Neural crest cell (in vitro differentiated cells): Measurements from ENCODE around the gene SIGMAR1. TPM values are rescaled to one million over a fixed set of nuclear protein-coding genes. Genes with fewer than 3 reads are reported as not detected.

Experiments used
- DNase-seq: peaks from one replicate; pipeline ENCODE4 v3.0.0; 2021; ENCODE audit warnings: low read depth, mixed read lengths, low spot score
- H3K27ac Mint-ChIP-seq: one replicate; pipeline ENCODE4 v1.8.0; 2021; ENCODE audit warnings: mild to moderate bottlenecking, mixed read lengths; ENCODE audit not compliant: unreplicated experiment
- H3K27me3 Mint-ChIP-seq: 2 replicates; pipeline ENCODE4 v1.8.0; 2021; ENCODE audit warnings: low read depth, mild to moderate bottlenecking, mixed read lengths
- H3K36me3 Mint-ChIP-seq: 2 replicates; pipeline ENCODE4 v1.8.0; 2021; ENCODE audit warnings: low read depth, mild to moderate bottlenecking, mixed read lengths
- H3K4me1 Mint-ChIP-seq: 2 replicates; pipeline ENCODE4 v1.8.0; 2021; ENCODE audit warnings: mixed read lengths
- H3K4me3 Mint-ChIP-seq: one replicate; pipeline ENCODE4 v1.8.0; 2021; ENCODE audit warnings: mild to moderate bottlenecking, mixed read lengths
- H3K9me3 Mint-ChIP-seq: 2 replicates; pipeline ENCODE4 v1.8.0; 2021; ENCODE audit warnings: mixed read lengths
- total RNA-seq: library from RNA; stranded (reverse); gene quantifications from 2 replicates; pipeline ENCODE4 v1.2.1, GENCODE V29; 2021
- TF ChIP-seq, protein P1 (sequence below): fragments of 200-600 bp; sonication (generic); conservative IDR thresholded peaks from 2 replicates; pipeline ENCODE4 v1.5.0; 2021; ENCODE audit warnings: antibody characterized with exemption, mild to moderate bottlenecking

Gene SIGMAR1
- total RNA-seq, 1 donor from 2014 or later = 107 TPM

DNA sequence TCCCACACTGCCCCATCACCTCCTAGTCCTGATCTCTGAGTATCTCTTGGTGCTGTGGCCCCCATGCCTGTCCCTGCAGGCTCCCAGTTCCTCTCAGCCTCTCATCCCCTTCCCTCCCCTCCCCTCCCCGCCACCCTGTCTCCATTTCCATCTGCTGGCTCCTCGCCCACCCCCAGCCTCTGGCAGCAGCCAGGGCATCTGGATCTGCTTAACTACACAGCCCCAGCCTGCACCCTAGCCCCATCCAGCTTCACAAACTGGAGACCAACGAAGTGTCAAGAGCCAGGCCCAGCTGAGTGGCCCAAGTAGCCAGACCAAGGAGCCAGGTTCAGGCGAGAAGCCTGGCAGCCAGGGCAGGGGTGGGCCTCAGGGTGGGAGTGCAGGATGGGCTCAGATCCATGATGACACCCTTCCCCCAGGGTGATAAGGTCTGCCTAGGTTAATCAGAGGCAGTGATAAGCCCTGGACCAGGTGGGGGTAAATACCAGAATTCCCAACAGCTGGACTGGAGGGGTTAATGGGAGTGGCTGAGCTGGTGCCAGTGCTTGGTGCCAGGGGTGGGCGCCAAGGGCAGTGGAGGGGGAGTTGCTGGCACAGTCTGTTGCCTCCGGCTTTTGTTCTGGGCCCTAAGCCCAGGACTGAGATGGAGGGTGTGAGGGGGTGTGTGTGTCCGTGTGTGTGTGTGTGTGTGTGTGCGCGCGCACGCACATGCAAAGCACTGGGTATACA is 16.9 kb upstream of the SIGMAR1 start:
- H3K4me3 Mint-ChIP-seq = peak overlapping the region; percentile 23
- H3K4me1 Mint-ChIP-seq = peaks cover 37% of the 10 kb centered on the region
- no peaks in the 10 kb centered on the region for H3K36me3 Mint-ChIP-seq
- no peaks in the 10 kb centered on the region for H3K9me3 Mint-ChIP-seq
- no peak for DNase-seq
- no peaks in the 10 kb centered on the region for H3K27me3 Mint-ChIP-seq
- TF ChIP-seq, protein P1, sequence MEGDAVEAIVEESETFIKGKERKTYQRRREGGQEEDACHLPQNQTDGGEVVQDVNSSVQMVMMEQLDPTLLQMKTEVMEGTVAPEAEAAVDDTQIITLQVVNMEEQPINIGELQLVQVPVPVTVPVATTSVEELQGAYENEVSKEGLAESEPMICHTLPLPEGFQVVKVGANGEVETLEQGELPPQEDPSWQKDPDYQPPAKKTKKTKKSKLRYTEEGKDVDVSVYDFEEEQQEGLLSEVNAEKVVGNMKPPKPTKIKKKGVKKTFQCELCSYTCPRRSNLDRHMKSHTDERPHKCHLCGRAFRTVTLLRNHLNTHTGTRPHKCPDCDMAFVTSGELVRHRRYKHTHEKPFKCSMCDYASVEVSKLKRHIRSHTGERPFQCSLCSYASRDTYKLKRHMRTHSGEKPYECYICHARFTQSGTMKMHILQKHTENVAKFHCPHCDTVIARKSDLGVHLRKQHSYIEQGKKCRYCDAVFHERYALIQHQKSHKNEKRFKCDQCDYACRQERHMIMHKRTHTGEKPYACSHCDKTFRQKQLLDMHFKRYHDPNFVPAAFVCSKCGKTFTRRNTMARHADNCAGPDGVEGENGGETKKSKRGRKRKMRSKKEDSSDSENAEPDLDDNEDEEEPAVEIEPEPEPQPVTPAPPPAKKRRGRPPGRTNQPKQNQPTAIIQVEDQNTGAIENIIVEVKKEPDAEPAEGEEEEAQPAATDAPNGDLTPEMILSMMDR = no peak
- no peak overlapping the region for H3K27ac Mint-ChIP-seq

DNA sequence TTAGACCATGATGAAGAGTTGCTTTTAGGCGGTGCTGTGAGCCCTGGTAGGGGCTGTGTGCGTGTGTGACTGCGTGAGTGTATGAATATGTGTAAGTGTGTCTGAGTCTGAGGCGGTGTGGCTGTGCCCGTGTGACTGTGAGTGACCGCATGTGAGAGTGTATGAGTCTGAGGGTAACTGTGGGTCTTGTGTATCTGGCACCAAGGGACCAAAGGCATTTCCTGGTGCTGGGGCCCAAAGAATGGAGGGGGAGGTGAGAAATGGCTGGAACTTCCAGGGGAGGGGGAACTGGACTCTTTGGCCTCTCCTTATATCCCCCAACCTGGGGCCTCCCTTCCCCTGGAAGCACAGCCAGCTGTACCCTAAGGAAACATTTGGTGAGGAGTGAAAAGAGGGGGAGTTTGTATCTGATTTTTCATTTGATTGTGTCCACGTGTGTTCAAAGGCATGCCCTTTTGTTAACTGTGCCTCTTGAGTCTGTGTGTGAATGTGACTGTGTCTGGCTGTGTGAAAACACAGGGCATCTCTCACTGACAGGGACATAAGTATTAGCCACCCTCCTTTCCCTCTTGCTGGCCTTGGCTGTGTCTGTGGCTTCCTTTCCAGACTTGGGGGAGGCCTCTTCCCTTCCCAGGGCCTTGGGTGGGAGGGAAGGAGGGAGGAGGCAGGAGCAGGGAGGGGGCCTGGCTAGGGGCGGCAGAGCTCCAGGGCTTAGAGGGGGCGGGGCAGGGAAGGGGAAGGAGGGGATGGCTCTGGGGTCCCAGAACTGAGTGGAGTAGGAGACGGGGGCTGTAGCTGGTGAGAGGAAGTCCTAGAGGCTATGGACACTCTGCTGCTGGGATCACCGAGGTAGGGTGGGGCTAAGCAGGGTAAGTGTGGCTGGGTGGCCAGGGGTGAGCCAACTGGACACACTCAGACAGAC is 15.8 kb upstream of the SIGMAR1 start:
- DNase-seq = no peak
- Mint-ChIP-seq H3K27ac (peak overlapping the region; percentile 87), H3K9me3 (no peaks in the 10 kb centered on the region), H3K36me3 (peaks cover 6% of the 10 kb centered on the region), H3K27me3 (no peaks in the 10 kb centered on the region), H3K4me1 (peaks cover 41% of the 10 kb centered on the region), H3K4me3 (peak overlapping the region; percentile 76)
- TF ChIP-seq, protein P1 = no peak

DNA sequence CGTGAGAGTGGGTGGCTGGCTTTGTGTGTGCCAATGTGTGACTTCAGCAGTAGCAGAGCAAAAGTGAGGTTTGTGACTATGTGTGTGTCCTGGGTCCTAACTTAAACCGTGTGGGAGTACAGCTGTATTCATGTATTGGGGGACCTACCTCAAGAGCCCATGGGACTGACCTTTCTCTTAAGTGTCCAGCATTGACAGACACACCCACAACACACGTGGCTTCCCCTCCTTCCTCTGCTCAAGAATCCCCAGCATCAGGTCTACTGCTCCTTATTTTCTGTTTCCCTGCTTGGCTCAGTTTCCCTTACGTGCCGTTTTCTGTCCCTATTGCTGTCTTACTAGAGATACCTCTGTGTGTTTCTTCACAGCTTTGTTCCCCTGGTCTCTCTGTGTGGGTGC is 15.0 kb upstream of the SIGMAR1 start:
- Mint-ChIP-seq H3K4me3 (peak overlapping the region; percentile 76), H3K27me3 (no peaks in the 10 kb centered on the region), H3K36me3 (peaks cover 10% of the 10 kb centered on the region), H3K27ac (peak overlapping the region; percentile 98), H3K4me1 (peaks cover 49% of the 10 kb centered on the region), H3K9me3 (no peaks in the 10 kb centered on the region)
- DNase-seq = no peak
- TF ChIP-seq, protein P1 = no peak

DNA sequence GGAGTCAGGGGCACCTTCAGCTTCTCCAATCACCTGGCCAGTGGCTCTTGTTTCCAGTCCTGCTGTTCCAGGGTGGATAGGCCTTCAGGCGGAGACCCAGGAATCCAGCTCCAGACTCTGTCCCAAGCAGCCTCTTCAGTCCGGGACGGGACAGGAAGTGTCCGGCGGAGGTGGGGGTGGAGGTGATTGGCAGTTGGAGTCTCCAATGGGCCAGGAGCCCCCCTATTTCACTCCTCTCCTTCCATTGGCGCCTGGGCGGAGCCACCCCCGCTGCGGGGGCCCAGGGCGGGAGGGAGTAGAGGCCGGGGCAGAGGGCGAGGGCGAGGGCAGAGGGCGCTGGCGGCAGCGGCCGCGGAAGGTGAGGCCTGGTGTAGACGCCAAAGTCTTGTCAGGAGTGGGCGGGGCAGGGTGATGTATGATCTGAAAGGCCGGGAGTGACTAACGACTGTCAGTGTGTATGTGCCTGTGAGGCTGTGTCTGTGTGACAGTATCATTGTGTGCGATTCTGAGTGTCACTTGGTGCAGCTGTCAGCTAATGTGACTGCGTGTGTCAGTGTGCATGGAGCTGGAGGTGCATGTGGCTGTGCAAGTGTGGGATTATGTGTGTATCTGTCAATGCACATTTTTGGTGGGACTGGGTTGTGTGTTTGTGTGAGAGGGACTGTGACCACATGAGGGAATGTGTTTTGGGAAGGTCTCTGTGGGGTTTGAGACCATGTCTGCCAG is 14.5 kb upstream of the SIGMAR1 start, which contains the start of gene IL11RA:
TSS of gene IL11RA (plus strand) at position 310 of the 726 bp plus-strand sequence. CDS start 3,033 bp downstream, outside the sequence.
- Mint-ChIP-seq H3K4me3 (peak within 1 kb of the TSS; percentile 76), H3K27ac (peak within 1 kb of the TSS; percentile 98), H3K4me1 (peaks cover 55% of the 10 kb centered on the region)

More for the DNA sequence above, 14.5 kb upstream of the SIGMAR1 start, which contains the start of gene IL11RA:
- Mint-ChIP-seq H3K27me3 (no peaks in the 10 kb centered on the region), H3K9me3 (no peaks in the 10 kb centered on the region), H3K36me3 (peaks cover 10% of the 10 kb centered on the region)
- peak; percentile 71 for DNase-seq
- TF ChIP-seq, protein P1 = no peak
